GM12892 (cell line): ENCODE data around the gene TBCD.

ENCODE experiments used
- POLR2A ChIP-seq: IDR thresholded peaks from 2 replicates; pipeline ENCODE4 v1.6.1; 2011; ENCODE audit warnings: low read depth, low read length, control low read depth
- POLR2AphosphoS5 ChIP-seq: IDR thresholded peaks from 2 replicates; pipeline ENCODE4 v1.6.1; 2011; ENCODE audit warnings: low read depth, low read length, control low read depth

GRCh38 chr17:82791532-82791931 lies 39.7 kb downstream of the TBCD start:
- TF ChIP-seq POLR2A: no peak
- no peak for TF ChIP-seq POLR2AphosphoS5
